ENCODE measurements around the gene HES2.
"Not testable (repeated sequence)": the region's sequence is repeated elsewhere in the genome, so short reads cannot be mapped to it uniquely, and the experiment has no call there.

The HES2 gene

GRCh38 chr1:6437012-6437700 lies 17.4 kb upstream of the HES2 start:
- not testable (repeated sequence) for DNase-seq (ENCODE audit: low read depth in 2 of 2, low spot score in 1 of 2)

GRCh38 chr1:6436277-6436676 lies 16.6 kb upstream of the HES2 start:
- DNase-seq (ENCODE audit: low read depth in 2 of 2, low spot score in 1 of 2), result not testable (repeated sequence)

- no peak for DNase-seq (ENCODE audit: low read depth in 2 of 2, low spot score in 1 of 2)
These were observed 15.8 kb upstream of the HES2 start for GRCh38 chr1:6435547-6435946.

- DNase-seq (ENCODE audit: low read depth in 2 of 2, low spot score in 1 of 2), result no peak
These were observed 15.4 kb upstream of the HES2 start for GRCh38 chr1:6435129-6435528.

- DNase-seq (ENCODE audit: low read depth in 2 of 2, low spot score in 1 of 2), result no peak
These were observed 14.5 kb upstream of the HES2 start for GRCh38 chr1:6434186-6434585.

GRCh38 chr1:6431645-6432579 lies 12.2 kb upstream of the HES2 start:
- DNase-seq (ENCODE audit: low read depth in 2 of 2, low spot score in 1 of 2), result not testable (repeated sequence)

GRCh38 chr1:6429660-6430411 lies 10.1 kb upstream of the HES2 start:
- not testable (repeated sequence) for DNase-seq (ENCODE audit: low read depth in 2 of 2, low spot score in 1 of 2)

DNA sequence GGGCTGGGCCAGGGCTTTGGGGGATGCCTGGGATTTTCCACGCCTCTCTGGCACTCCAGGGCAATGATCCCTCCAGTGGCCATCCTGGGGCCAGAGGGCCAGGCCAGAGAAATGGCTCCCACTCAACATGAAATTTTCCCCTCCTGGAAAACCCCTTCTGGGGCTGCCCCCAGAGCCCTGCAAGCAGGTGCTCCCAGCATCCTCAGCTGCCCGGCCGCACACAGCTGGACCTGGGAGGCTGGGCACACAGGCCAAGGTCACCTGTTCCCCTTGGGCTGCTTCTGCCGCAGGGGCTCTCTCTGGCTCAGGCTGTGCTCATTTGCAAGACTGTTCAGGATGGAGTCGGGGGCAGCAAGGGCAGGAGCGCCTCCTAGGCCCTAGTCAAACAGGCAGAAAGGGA lies 8.7 kb upstream of the HES2 start:
- not testable (repeated sequence) for DNase-seq (ENCODE audit: low read depth in 2 of 2, low spot score in 1 of 2)

DNA sequence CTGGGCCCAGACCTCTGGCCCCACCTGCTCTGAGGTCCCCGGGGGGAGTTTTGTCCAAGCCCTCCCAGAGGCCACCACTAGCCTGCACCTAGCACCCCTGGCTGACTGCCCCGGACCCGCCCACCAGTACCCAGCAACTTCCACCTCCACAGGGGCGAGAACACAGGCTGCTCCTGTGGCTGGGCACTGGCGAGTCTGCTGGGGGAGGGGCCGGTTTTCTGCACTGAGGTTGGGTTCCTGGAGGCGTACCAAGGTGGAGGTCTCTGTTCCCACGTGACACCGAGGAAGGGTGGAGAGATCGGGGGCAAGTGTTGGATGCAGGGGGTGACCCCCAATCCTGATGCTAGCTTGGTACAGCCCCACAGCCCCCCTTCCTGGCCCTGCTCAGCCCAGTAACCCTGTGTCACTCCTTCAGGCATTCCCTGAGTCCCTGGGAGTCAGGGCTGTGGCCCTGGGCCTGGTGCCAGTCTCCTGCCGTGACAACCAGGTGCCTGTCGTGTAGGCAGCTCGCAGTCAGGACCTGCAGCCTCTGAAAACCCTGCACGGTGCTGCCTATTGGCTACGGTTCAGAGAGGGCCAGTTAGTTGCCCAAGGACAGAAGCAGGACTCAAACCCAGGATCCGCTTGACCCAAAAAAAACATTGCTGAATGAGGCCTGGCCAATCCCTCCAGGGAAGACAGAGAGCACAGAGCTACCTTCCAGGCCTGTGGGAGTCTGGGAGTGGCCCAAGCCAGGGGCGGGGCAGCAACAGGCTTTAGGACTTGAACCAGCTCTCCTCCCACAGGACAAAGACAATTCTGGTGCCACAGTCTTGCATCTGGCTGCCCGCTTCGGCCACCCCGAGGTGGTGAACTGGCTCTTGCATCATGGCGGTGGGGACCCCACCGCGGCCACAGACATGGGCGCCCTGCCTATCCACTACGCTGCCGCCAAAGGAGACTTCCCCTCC lies 8.0 kb upstream of the HES2 start:
- no peak for DNase-seq (ENCODE audit: low read depth in 2 of 2, low spot score in 1 of 2)

- no peak for DNase-seq (ENCODE audit: low read depth in 2 of 2, low spot score in 1 of 2)
These were observed 7.2 kb upstream of the HES2 start for GRCh38 chr1:6426972-6427350.

GRCh38 chr1:6426277-6426971 lies 6.7 kb upstream of the HES2 start:
- no peak for DNase-seq (ENCODE audit: low read depth in 2 of 2, low spot score in 1 of 2)

- DNase-seq (ENCODE audit: low read depth in 2 of 2, low spot score in 1 of 2), result no peak
These were observed 5.9 kb upstream of the HES2 start for GRCh38 chr1:6425658-6426057.

DNA sequence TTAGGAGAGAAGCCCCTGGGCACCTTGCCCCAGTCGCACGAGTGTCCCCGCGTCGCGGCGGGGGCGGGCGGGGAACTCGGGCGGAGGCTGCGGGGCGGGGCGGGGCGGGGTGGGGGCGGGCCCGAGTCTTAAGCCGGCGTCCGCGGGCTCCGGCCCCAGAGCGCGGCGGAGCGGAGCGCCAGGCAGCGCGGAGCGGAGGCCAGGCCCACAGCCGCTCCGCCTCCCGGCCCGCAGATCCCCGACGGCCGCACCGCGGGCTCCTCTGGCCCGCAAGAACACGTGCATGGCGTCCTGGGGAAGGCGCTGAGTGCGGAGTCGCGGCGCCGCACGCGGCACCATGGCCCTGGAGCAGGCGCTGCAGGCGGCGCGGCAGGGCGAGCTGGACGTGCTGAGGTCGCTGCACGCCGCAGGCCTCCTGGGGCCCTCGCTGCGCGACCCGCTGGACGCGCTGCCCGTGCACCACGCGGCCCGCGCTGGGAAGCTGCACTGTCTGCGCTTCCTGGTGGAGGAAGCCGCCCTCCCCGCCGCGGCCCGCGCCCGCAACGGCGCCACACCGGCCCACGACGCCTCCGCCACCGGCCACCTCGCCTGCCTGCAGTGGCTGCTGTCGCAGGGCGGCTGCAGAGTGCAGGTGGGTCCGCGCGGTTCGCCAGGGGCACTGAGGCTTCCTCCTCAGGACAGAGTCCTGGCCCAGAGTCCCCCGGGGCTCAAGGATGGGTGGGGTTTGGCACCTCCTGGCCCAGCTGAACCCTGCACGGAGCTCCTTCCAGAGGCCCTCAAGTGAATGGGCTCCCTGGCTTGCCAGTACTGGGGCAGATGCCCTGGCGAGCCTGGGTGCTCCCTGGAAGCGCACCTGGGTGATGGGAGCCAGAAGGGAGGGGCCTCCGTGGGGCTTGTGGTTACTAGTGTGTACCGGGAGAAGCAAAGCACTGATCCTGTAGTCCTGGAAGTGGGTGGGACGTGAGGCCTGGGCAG lies 5.2 kb upstream of the HES2 start, which contains the start of gene ESPN:
Gene ESPN, plus strand, starts transcription at position 158 of the 975 bp plus-strand sequence. Its CDS starts 180 bp downstream, at position 338.
- no peak for DNase-seq (ENCODE audit: low read depth in 2 of 2, low spot score in 1 of 2)

DNA sequence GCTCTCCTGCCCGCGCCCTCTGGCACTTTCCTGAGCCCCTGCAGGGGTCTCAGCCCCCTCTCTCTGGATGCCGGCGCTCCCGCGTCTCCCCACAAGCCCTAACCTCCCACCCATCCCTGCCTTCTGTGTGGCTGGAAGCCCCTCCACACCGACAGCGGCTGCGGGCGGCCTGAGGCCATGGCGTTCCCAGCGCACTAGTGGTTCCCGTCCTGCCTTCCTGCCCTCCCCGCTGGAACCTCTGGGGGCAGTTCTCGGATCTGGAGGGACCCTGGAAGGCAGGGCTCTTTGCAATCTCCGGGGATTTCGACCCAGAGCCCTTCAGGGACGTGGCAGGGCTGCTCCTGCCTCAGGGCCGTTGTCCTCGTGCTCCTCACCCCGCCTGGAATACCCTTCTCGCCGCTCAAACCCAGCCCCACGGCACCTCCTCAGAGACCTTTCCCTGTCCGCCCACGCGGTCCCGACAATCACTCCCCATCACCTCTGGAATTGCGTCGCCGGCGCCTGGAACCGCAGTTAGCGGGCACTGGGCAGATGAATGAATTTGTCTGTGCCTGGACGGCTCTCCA lies 4.4 kb upstream of the HES2 start:
- no peak for DNase-seq (ENCODE audit: low read depth in 2 of 2, low spot score in 1 of 2)

- peak; percentile 36 to 54 for DNase-seq (ENCODE audit: low read depth in 2 of 2, low spot score in 1 of 2)
These were observed 3.7 kb upstream of the HES2 start for GRCh38 chr1:6423321-6423999.

- DNase-seq (ENCODE audit: low read depth in 2 of 2, low spot score in 1 of 2), result no peak
These were observed 1.5 kb upstream of the HES2 start for GRCh38 chr1:6421266-6421665.

GRCh38 chr1:6420454-6421042 lies 829 bp upstream of the HES2 start:
- DNase-seq (ENCODE audit: low read depth in 2 of 2, low spot score in 1 of 2), result no peak
